ENCODE data around the gene SPEN. TPM values are rescaled to one million over a fixed set of nuclear protein-coding genes. Genes with fewer than 3 reads are reported as not detected.

Gene SPEN
- total and polyA plus RNA-seq, 12 donors = 16.4 to 51.2 (median 30.7) TPM

DNA sequence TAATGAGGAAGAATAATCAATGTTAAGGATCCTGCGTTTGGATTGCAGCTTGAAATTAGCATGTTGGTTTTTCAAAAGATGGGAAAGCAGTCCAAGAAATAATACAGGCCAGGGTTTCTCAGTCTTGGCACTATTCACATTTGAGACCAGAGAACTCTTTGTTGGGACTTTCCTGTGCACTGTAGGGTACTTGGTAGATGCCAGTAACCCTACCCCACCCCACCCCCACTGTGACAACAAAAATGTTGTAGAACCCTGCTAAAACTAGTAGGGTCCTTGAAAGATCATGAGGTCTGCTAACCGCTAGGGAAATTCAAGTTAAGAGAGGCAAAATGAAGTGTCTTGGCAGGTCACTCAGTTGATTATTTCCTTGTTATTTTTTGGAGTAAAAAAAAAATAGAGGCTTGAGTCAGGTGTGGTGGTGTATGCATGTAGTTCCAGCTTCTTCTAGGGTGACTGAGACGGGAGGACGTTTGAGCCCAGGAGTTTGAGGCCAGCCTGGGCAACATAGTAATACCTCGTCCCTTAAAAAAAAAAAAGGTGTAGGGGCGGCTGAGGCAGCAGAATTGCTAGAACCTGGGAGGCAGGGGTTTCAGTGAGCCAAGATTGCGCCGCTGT is 53.3 kb downstream of the SPEN start:
- TF ChIP-seq POLR2A (IDR thresholded peaks at IDR 0.05) (no peak), CTCF (IDR thresholded peaks at IDR 0.05) (no peak)
- no peaks in the 10 kb centered on the region for H3K36me3 ChIP-seq (replicated peaks in 1 of 2)
- H3K27me3 ChIP-seq = no peaks in the 10 kb centered on the region
- intact Hi-C loops (cut with DNase I) = no loop called here
- peaks cover 0 to 22% of the 10 kb centered on the region in 2 donors for H3K4me1 ChIP-seq (replicated peaks in 1 of 2)
- no peaks in the 10 kb centered on the region for H3K9me3 ChIP-seq (replicated peaks in 1 of 3)
- DNase-seq = no peak
- peak overlapping the region in 1 of 5 donors; percentile 43 for H3K27ac ChIP-seq
- WGBS, 4 donors = 82 to 85% (median 83%) methylated on average over 8 of the region's 8 CpGs
- H3K4me3 ChIP-seq = no peak overlapping the region

- no peak for DNase-seq
- no peaks in the 10 kb centered on the region for H3K9me3 ChIP-seq (replicated peaks in 1 of 3)
- H3K4me3 ChIP-seq = no peak overlapping the region
- H3K27ac ChIP-seq = no peak overlapping the region
- intact Hi-C loops (cut with DNase I) = no loop called here
- H3K36me3 ChIP-seq (replicated peaks in 1 of 2) = no peaks in the 10 kb centered on the region
- H3K27me3 ChIP-seq = no peaks in the 10 kb centered on the region
- no peak for TF ChIP-seq CTCF (IDR thresholded peaks at IDR 0.05)
- TF ChIP-seq POLR2A (IDR thresholded peaks at IDR 0.05) = no peak
- WGBS, 4 donors = 58 to 72% (median 70%) methylated on average over 3 of the region's 3 CpGs
- peaks cover 8 to 25% of the 10 kb centered on the region in 2 donors for H3K4me1 ChIP-seq (replicated peaks in 1 of 2)
Measured at GRCh38 chr1:15902882-15903281, 55.4 kb downstream of the SPEN start.

DNA sequence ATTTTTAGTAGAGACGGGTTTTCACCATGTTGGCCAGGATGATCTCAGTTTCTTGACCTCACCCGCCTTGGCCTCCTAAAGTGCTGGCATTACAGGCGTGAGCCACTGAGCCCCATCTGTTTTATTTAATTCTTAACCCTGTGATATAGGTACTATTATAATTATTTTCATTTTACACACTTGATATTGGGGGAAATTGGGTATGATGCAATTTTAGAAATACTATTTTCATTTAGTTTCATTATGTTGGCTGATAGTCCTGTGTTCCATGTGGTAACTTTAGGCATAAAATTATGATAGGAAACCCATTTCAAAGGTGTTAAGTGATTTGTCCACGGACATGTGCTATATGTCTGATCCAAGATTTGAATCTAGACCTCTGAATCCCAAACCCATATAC is 61.1 kb downstream of the SPEN start:
- intact Hi-C loops (cut with DNase I) = no loop called here
- TF ChIP-seq POLR2A (IDR thresholded peaks at IDR 0.05) (no peak), CTCF (IDR thresholded peaks at IDR 0.05) (no peak)
- no peaks in the 10 kb centered on the region for H3K9me3 ChIP-seq (replicated peaks in 1 of 3)
- peaks cover 0 to 37% of the 10 kb centered on the region in 2 donors for H3K36me3 ChIP-seq (replicated peaks in 1 of 2)
- H3K27me3 ChIP-seq = no peaks in the 10 kb centered on the region
- H3K4me1 ChIP-seq (replicated peaks in 1 of 2) = peaks cover 7 to 8% of the 10 kb centered on the region in 2 donors
- no peak overlapping the region for H3K4me3 ChIP-seq
- no peak for DNase-seq
- WGBS, 4 donors = 93 to 98% (median 96%) methylated on average over 4 of the region's 4 CpGs
- H3K27ac ChIP-seq = no peak overlapping the region

- WGBS, 4 donors = 93 to 100% (median 98%) methylated on average over 1 of the region's 1 CpG
- H3K4me3 ChIP-seq = no peak overlapping the region
- peaks cover 0 to 45% of the 10 kb centered on the region in 2 donors for H3K36me3 ChIP-seq (replicated peaks in 1 of 2)
- H3K4me1 ChIP-seq (replicated peaks in 1 of 2) = peaks cover 6 to 9% of the 10 kb centered on the region in 2 donors
- TF ChIP-seq POLR2A (IDR thresholded peaks at IDR 0.05) = no peak
- TF ChIP-seq CTCF (IDR thresholded peaks at IDR 0.05) = no peak
- H3K9me3 ChIP-seq (replicated peaks in 1 of 3) = no peaks in the 10 kb centered on the region
- DNase-seq = no peak
- intact Hi-C loops (cut with DNase I) = no loop called here
- H3K27me3 ChIP-seq = no peaks in the 10 kb centered on the region
- no peak overlapping the region for H3K27ac ChIP-seq
Measured at GRCh38 chr1:15911141-15911540, 63.6 kb downstream of the SPEN start.
